RKO (cell line): ENCODE data around the gene FNDC3B.
A peak's percentile ranks its signal among the peaks of the same experiment; 100 is the strongest.

ENCODE experiments used
- DNase-seq: peaks from one replicate; pipeline ENCODE4 v3.0.0-alpha.2; 2016; ENCODE audit warnings: low spot score

Gene FNDC3B

GRCh38 chr3:172315401-172316091 lies 276.2 kb downstream of the FNDC3B start:
- peak; percentile 25 for DNase-seq

GRCh38 chr3:172316758-172317157 lies 277.4 kb downstream of the FNDC3B start:
- DNase-seq = no peak

GRCh38 chr3:172317481-172317880 lies 278.1 kb downstream of the FNDC3B start:
- DNase-seq = no peak

GRCh38 chr3:172317984-172318383 lies 278.6 kb downstream of the FNDC3B start:
- peak; percentile 88 for DNase-seq

GRCh38 chr3:172319595-172319994 lies 280.2 kb downstream of the FNDC3B start:
- no peak for DNase-seq

GRCh38 chr3:172320468-172320867 lies 281.1 kb downstream of the FNDC3B start:
- no peak for DNase-seq

GRCh38 chr3:172321035-172321434 lies 281.7 kb downstream of the FNDC3B start:
- peak; percentile 11 for DNase-seq

- no peak for DNase-seq
Observed at GRCh38 chr3:172323894-172324610, 284.7 kb downstream of the FNDC3B start.

- DNase-seq = no peak
Observed at GRCh38 chr3:172324611-172325203, 285.3 kb downstream of the FNDC3B start.

- DNase-seq = no peak
Observed at GRCh38 chr3:172325461-172325860, 286.1 kb downstream of the FNDC3B start.

- DNase-seq = no peak
Observed at GRCh38 chr3:172326993-172327392, 287.6 kb downstream of the FNDC3B start.

- no peak for DNase-seq
Observed at GRCh38 chr3:172328282-172328681, 288.9 kb downstream of the FNDC3B start.

GRCh38 chr3:172329070-172329469 lies 289.7 kb downstream of the FNDC3B start:
- DNase-seq = no peak

GRCh38 chr3:172330413-172330812 lies 291.0 kb downstream of the FNDC3B start:
- DNase-seq = no peak

- DNase-seq = peak; percentile 67
Observed at GRCh38 chr3:172332256-172333041, 293.1 kb downstream of the FNDC3B start.

GRCh38 chr3:172333042-172333377 lies 293.6 kb downstream of the FNDC3B start:
- no peak for DNase-seq

- DNase-seq = no peak
Observed at GRCh38 chr3:172333692-172334457, 294.5 kb downstream of the FNDC3B start.

GRCh38 chr3:172334671-172335207 lies 295.4 kb downstream of the FNDC3B start:
- DNase-seq = no peak

- no peak for DNase-seq
Observed at GRCh38 chr3:172339892-172340291, 300.5 kb downstream of the FNDC3B start.

GRCh38 chr3:172340583-172340982 lies 301.2 kb downstream of the FNDC3B start:
- DNase-seq = no peak

GRCh38 chr3:172341482-172342059 lies 302.2 kb downstream of the FNDC3B start:
- peak; percentile 69 for DNase-seq
